Measurements from ENCODE around the gene ERO1B. TPM values are rescaled to one million over a fixed set of nuclear protein-coding genes. Genes with fewer than 3 reads are reported as not detected.

Gene ERO1B
- total RNA-seq, 1 experiment from 2014 or later: 3.2 TPM

- H3K27me3 Mint-ChIP-seq (ENCODE audit: low read depth): no peaks in the 10 kb centered on the region
- no peaks in the 10 kb centered on the region for H3K9me3 Mint-ChIP-seq
- no peaks in the 10 kb centered on the region for H3K36me3 Mint-ChIP-seq
- TF ChIP-seq SP1 (CRISPR knock-in tag; conservative IDR thresholded peaks at IDR 0.05) (no peak), E2F1 (CRISPR knock-in tag; IDR thresholded peaks at IDR 0.05) (no peak), ZNF121 (CRISPR knock-in tag; IDR thresholded peaks at IDR 0.05) (no peak), FOXJ3 (CRISPR knock-in tag; IDR thresholded peaks at IDR 0.05; ENCODE audit: borderline replicate concordance) (no peak), ZNF317 (CRISPR knock-in tag; IDR thresholded peaks at IDR 0.05; ENCODE audit: borderline replicate concordance, low read depth) (no peak), ERG (CRISPR knock-in tag; IDR thresholded peaks at IDR 0.05) (no peak), MXD4 (CRISPR knock-in tag; IDR thresholded peaks at IDR 0.05; ENCODE audit: borderline replicate concordance) (no peak), ZNF396 (CRISPR knock-in tag; IDR thresholded peaks at IDR 0.05; ENCODE audit: borderline replicate concordance) (no peak), JAZF1 (CRISPR knock-in tag; IDR thresholded peaks at IDR 0.05) (no peak), CREM (CRISPR knock-in tag; IDR thresholded peaks at IDR 0.05) (no peak), TEAD1 (CRISPR knock-in tag; IDR thresholded peaks at IDR 0.05) (no peak), CTCF (IDR thresholded peaks at IDR 0.05) (no peak), NR1H2 (CRISPR knock-in tag; IDR thresholded peaks at IDR 0.05) (no peak), ZNF423 (CRISPR knock-in tag; IDR thresholded peaks at IDR 0.05) (no peak), E2F4 (CRISPR knock-in tag; IDR thresholded peaks at IDR 0.05; ENCODE audit: borderline replicate concordance, low read depth) (no peak)
- TF ChIP-seq, protein P1, sequence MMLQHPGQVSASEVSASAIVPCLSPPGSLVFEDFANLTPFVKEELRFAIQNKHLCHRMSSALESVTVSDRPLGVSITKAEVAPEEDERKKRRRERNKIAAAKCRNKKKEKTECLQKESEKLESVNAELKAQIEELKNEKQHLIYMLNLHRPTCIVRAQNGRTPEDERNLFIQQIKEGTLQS (CRISPR knock-in tag; conservative IDR thresholded peaks at IDR 0.05): no peak
- TF ChIP-seq, protein P2, sequence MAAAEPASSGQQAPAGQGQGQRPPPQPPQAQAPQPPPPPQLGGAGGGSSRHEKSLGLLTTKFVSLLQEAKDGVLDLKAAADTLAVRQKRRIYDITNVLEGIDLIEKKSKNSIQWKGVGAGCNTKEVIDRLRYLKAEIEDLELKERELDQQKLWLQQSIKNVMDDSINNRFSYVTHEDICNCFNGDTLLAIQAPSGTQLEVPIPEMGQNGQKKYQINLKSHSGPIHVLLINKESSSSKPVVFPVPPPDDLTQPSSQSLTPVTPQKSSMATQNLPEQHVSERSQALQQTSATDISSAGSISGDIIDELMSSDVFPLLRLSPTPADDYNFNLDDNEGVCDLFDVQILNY (CRISPR knock-in tag; IDR thresholded peaks at IDR 0.05): no peak
- DNase-seq (ENCODE audit: low spot score) (no peak), ATAC-seq (no peak)
- no peak overlapping the region for H3K4me3 Mint-ChIP-seq
- ChIA-PET POLR2A (no interaction called here), CTCF (no interaction called here)
- H3K27ac Mint-ChIP-seq: no peak overlapping the region
- no peaks in the 10 kb centered on the region for H3K4me1 Mint-ChIP-seq
Observed at GRCh38 chr1:236269439-236269838, 12.3 kb downstream of the ERO1B start.

DNA sequence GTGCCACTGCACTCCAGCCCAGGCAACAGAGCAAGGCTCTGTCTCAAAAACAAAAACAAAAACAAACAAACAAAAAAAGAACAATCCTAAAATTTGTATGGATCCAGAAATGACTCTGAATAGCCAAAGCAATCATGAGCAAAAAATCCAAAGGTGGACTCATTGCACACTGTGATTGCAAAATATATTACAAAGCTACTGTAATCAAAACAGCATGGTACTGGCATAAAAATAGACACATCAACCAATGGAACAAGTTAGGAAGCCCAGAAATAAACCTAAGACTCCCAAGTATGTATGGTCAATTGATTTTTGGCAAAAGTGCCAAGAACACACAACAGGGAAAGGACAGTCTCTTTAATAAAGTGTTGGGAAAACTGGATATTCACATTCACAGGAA is 19.9 kb downstream of the ERO1B start:
- TF ChIP-seq MXD4 (CRISPR knock-in tag; IDR thresholded peaks at IDR 0.05; ENCODE audit: borderline replicate concordance): no peak
- no peak for TF ChIP-seq GABPB1 (CRISPR knock-in tag; IDR thresholded peaks at IDR 0.05)

More for the DNA sequence above, 19.9 kb downstream of the ERO1B start:
- Mint-ChIP-seq H3K27me3 (ENCODE audit: low read depth) (peaks cover 4% of the 10 kb centered on the region; the same call in 1 of the 2 replicates), H3K9me3 (peaks cover 39% of the 10 kb centered on the region), H3K4me3 (no peak overlapping the region), H3K4me1 (no peaks in the 10 kb centered on the region), H3K27ac (no peak overlapping the region), H3K36me3 (peaks cover 28% of the 10 kb centered on the region)
- DNase-seq (ENCODE audit: low spot score): no peak
- ChIA-PET CTCF (no interaction called here), POLR2A (interaction anchor here (0.6 kb wide), 1 partner anchor 123 kb away, joined by 3 read pairs; no protein-coding TSS in a partner anchor)
- no peak for ATAC-seq

Data from WTC11 (cell line).